HG02885 (cell line): ENCODE results near the gene CIDEB.
A peak's percentile ranks its signal among the peaks of the same experiment; 100 is the strongest.

Experiments used
- ATAC-seq: cut with Tn5 transposase; IDR thresholded peaks from one replicate; pipeline ENCODE4 v1.9.1; 2021; ENCODE audit warnings: mild to moderate bottlenecking; ENCODE audit not compliant: unreplicated experiment, poor library complexity

Gene CIDEB

DNA sequence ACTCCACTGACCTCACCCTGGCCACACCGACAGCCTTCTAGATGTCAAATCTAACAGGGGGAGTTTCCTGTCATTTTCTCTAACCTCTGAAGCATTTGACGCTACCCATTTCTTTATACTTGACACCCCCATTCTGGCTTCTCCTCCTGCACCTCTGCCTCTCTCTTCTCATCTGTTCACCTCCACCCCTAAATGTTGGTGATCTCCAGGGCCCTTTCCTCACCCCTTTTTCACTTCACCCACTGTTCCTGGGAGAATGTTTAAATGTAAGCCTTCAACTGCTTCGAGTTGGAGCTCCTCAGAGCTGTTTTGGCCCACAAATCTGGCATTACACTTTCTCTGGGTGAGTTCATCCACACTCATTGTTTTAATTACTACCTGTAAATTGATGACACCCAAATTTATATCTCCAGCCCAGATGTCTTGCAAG is 35.9 kb downstream of the CIDEB start:
- no peak for ATAC-seq

DNA sequence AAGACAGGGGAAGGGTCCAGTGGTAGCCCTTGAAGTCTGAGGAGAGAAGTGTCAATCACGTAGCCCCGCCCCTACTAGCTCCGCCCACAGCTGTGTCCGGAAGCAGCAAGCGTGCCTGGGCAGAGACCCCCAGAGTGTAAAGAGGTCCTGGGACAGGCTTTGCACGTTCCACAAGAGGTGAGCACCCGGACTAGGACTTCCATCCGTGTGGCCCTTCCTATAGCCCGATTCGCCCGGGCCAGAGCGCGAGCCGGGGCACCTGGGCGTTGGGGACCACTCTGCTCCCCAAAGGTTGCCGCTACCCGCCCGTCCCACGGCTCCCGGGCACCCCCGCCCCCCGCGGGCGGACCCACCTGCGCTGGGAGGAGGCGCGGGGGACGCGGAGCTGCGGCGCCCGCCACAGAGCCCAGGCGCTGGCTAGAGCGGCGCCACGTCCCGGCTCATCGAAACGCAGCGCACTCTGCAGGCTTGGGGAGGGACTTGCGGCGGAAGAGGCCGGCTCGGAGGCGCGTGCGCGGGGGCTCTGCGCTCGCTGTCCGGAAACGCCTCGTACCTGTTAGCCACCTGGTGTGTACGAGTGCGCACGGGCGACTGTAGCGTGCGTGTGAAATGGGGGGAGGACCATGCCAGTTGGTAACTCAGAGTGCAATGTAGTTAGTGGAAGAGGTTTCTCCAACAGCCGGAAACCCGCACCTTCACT is 36.5 kb downstream of the CIDEB start, which contains the start of gene RABGGTA:
TSS of gene RABGGTA (minus strand) at position 464 of the 700 bp plus-strand sequence. CDS start 482 bp downstream, outside the sequence.
- peak; percentile 90 for ATAC-seq

DNA sequence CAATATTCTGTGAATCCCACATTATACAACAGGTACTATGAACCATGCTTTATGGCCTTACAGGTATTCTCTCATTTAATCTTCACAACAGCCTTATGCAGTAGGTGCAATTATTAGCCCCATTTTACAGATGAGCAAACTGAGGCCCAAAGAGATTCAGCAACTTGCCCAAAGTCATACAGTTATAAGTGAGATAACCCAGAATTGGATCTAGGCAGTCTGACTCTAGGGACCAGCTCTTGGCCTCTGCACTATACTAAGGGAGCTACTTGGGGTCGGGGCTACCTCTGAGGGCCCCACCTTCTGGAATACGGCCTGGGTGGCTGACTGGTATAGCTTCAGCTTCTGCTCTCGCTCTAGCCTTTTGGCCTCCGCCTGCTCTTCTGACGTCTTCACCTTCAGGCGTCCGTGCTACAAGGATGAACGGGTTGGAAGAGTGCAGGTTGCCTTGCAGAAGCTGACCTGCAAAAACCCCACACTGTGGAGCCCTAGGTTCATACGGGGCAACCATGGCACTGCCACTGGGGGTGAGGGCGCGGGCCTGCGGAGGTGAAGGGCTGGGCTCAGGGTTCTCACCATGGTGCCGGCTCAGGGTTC is 37.1 kb downstream of the CIDEB start:
- ATAC-seq, result no peak

DNA sequence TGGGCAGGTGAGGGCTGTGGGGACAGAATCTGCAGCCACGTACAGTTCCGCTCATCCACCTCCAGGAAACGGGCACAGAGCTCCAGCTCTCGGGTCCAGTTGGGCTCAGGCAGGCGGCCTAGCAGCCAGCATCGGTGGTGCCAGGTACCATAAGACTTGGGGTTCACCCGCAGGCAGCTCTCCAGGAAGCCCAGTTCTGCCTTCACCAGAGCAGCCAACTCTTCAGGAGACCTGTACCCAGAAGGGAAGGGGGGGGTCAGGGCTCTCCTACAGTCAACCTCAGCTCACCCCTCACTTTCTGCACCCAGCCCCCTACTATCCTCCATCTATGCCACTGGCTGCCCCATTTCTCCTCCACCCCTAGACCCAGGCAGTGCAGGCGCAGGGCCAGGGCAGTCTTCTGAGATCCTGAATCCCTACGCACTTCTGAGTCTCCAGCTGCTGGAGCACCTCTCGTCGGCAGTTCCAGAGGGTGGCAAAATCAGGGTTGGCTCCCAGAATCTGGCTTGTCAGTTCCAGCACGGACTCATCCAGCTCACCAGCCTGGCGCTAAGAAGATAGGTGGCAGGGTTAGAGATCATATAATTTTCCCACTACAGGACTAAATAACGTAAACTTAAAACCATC is 37.8 kb downstream of the CIDEB start:
- ATAC-seq, result no peak

DNA sequence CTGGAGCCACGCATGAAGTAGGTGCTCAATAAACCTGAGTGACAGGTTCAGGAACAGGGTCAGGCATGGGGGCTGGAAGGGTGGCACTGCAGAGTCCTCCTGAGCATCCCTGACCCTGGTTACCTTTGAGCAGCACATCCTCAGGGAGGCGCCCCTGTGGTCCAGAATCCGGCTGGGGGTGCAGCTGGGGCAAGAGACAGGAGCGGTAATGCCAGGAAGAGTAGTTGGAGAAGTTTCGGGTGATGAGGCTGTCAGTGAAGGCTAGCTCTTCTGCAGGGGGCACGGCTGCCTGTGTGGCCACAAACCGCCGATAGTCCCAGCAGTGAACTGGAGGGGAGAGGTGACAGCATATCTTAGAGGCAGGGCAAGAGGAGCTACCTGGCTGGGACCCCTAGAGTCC is 38.4 kb downstream of the CIDEB start:
- no peak for ATAC-seq

DNA sequence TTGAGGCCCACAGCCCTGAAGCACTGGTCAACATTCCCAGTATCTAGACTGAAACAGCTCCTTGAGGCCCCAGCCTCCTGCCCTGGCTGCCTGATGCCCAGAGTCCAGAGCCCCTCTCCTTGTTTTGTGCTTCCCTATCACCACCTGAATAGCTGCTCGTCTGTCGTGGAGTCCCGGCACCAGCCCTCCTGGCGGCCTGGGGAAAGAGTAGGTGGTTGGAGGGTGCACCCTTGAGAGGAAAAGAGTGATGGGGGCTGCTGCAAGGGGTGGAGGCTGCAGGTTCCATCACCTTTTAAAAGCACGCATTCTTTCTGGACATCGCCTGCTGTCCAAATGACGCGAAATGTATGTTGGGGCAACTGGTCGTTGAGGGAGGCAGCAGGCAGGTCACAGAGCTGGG is 39.6 kb downstream of the CIDEB start:
- no peak for ATAC-seq

DNA sequence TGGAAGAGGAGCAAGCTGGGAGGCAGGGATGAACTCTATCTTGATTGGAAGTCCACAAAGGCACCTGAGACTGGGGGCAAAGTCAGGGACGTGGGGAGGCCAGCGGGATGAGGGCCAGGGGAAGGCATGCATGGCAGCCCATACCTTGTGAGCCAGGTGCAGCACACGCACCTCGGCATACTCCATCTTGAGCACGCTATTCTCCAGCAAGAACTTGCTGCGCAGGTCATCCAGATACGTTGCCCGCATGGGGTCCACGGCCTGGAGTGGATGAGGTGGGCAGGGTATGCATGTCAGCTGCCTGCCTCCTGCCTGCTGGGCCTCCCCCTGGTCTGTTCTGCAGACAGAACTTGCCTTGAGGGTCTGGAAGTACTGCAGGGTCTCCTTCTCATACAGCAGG is 40.3 kb downstream of the CIDEB start:
- no peak for ATAC-seq

DNA sequence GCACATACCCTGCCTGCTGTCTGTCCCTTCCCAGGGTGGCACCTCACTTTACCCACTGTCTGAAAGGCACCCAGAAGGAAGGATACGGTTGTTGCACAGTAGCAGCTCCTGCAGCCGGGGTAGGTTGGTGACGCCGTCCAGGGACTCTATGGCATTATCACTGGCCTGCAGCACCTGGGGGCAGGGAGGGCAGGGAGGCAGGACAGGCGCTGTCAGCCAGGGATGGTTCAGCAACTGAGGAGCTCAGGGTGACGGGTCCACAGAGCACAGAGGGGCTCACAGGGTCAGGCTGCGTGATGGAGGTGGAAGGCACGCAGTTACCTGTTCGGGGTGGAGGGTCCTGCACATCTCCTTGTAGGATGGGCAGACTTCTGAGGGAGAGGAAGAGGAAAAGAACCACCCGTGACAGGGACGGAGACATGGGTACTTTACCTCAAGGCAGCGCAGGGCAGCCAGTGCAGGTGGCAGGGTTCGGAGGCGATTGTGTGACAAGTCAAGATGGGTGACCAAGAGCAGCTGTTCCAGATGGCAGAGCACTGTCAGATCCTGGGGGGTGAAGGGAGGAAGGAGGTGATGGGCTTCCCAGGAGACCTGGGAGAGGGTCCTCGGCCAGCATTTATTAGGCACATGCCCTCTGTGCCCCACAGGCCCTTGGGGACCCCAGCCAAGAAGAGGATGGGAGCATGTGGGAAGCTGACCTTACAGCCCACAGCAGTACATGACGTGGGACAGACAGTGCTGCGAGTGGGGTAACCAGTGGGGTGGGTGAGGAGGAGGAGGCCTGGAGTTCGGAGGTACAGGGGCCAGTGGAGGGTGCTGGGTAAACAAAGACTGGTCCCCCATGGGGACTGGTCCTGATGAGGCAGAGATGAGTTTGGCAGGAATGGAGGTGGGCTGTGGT is 41.2 kb downstream of the CIDEB start:
- no peak for ATAC-seq

DNA sequence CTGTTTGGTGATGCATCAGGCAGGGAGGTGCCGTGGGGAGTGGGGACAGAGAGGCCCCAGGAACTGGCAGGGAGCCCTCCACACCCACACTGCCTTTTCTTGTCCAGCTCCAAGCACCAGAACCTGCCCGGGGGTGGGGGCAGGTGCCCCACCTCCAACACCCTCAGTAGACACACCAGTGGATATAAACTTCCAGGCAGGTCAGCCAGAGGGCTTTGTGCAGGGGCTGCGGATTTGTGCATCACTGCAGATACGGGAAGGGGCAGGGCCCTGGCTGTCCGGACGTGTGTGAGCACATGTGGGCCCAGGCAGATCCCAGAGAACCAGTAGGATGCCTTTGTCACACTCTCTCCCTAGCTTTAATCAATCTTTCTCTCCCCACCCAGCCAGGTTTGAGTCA is 43.5 kb downstream of the CIDEB start:
- no peak for ATAC-seq

DNA sequence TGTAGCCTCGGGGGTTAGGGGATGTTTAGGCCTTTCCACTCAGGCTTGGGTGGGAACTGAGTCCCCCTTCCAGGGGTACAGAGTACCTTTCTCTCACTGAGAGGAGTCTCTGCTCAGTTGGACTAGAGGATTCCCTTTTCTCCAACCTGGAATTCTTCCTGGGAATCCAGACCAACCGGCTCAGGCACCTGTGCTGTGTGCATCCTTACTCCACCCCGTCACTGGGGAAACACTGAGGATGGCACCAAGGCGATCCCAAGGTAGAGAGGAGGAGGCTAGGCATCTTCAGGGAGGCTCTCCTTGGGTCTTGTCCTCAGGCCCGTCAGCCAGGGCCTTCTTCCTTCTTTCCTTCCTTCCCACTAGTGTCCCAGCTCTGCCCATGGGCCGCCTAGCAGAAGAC is 43.9 kb downstream of the CIDEB start:
- ATAC-seq, result no peak

DNA sequence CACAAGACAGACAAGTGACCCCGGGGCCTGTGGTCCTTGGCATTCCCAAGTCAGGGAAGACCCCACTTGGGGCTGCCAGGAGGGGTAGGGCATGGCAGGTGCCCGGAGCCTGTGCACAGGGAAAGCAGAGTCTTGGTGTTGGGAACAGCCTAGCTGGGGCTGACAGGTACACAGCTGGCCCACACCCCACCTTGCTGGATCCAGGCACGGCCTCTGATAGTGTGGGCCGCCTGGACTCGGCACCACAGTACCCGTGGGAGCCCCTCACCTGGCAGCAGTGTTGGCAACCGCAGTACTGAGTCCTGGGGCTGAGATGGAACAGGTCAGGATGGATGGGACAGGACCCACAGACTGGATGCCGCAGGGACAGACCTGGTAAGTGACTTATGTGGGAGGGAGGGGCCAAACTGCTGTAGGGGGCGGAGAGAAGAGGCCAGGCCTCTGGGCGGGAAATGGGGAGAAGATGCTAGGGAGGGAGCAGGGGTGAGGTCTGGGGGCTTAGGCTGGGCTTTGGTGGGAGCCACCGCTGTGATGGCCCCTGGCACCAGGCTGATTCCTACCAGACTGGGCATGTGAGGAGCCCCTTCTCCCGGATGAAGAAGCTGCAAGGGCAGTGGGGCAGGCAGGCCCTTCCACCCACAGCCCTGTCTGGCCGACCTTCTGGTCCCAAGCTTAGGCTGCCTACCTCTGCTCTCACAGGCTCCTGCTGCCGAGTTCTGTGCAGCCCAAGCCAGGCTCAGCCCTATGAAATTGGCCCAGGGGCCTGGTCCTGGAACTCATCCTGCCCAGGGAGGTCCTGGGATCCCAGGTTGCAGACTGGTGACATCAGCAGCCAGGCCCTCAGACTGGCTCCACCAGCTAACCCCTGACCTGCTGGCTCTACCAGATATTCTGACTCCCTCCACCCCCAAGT is 44.7 kb downstream of the CIDEB start, which contains the start of gene TGM1:
TSS of gene TGM1 (minus strand) at position 357 of the 913 bp plus-strand sequence. CDS start 825 bp downstream, outside the sequence.
- ATAC-seq, result no peak

DNA sequence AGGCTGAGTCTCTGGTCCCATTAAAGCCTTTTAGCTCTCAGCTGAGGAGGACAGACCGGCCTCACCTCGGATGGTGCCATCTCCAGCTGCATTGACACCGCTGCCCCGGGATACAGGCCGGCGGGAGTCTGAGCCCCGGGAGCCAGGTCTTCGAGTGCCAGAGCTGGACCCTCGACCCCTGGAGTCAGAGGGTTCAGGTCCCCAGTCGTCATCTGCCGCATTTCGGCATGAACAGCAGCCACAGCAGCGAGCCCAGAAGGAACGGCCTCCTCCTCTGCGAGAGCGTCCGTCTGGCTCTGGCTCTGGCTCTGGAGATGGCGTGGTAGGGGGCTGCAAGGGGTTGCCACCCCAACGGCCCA is 45.8 kb downstream of the CIDEB start:
- ATAC-seq, result no peak

DNA sequence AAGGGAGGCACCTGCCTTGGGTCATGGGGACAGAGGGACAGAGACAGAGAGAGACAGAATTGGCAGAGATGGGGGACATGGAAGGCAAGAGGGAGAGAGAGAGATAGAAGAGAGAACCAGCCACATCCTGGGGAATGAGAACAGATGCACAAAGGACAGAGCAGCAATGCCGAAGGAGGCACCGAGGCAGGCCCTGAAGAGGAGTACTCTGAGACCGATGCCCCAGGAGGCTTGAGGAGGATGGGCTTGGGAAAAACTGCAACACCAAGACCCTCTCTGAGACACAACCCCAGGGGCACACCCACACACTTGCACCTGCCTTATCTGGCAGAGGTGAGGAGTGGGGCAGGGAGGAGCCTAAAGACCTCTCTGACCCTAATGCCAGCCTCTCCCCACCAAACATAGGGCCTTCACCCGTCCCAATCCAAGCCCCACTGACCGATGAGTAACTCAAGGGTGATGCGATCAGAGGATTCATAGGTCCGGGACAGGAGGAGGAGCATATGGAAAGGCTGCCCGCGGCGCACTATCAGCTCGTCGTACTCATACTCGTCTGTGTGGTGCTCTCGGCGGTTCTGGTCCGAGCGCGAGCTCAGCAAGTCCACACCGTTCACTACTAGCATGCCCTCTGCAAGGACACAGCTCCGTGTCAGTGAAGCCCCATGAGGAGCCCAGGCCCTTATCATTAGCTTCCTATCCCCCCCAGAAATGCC is 46.4 kb downstream of the CIDEB start:
- ATAC-seq, result no peak

DNA sequence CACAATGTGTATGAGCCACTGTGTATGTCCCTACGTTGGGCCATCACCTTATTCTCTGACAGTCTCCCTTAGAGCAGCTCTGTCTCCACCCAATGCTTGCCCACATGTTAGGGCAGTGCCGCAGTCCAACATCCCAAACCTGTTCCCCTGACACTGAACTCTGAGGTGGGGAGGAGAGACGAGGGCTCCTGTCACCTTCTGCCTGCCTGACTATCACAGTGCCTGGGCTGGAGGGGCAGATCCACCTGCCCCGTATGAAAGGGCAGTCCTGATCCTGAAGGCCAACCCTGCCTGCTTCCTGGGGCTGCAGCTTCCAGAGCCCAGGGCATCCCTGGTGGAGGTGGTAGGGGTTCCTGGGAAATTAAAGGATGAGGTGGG is 47.0 kb downstream of the CIDEB start:
- no peak for ATAC-seq

DNA sequence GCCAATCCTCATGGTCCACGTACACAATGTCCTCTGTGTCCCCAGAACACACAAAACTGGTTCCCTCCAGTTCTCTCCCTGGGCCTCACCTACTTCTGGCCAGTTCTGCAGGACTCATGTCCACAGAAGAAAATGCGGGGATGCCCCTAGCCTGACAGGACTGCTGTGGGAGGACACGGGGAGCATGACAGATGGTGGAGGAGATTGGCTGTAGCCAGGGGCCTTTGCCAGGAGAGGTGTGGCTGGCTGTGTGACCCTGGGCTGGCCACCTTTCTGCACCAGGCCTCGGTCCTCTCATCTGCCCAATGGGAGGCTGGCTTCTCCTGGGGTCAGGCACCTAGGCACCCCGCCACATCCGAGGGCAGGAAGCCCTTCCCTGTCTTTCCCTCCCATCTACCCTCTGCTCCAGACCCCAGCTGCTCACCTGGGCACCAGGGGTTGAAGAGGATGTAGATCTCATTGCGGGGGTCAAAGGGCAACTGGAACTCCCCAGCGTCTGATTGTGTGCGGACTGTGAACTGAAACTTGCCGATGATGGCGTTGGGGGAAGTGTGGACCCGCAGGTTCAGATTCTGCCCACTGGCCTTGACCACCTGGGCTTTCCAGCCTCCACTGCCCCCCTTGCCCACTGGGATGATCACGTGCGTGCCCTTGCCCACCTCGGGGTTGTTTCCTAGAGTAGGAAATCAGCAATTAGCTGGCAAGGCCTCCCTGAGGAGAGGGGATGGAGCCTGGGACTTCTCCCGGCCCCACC is 47.6 kb downstream of the CIDEB start:
- no peak for ATAC-seq

DNA sequence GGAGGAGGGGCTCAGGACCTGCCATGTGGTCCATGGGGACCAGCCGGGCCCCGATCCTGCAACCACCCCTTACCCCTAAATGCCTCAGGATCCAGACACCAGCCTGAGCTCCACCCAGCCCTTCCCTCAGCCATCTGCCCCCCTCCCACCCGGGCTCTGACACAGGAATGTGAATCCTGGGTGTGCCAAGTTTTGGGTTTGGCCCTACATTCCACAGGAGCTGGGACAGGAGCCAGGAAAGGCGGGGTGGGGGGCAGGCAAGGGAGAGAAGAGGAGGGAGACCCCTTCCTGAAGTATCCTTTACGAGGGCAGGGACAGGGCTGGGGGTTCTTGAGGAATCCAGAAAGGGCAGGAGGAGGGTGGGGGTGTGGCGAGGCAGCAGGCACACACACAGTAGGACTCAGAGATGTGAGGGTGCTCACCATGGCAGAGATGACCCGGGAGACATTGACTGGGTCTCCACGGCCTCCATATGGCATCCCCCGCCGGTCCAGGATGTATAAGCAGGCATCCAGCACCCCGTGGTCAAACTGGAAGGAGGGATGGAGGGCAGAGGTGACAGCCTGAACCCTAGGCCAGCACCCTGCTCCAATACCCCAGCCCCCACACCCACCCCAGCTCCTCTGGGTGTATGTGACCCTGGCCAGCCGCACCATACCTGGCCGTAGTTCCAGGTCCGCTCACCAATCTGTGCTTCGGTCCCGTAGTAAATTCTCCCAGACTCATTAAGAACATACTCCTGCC is 48.3 kb downstream of the CIDEB start:
- ATAC-seq, result no peak

DNA sequence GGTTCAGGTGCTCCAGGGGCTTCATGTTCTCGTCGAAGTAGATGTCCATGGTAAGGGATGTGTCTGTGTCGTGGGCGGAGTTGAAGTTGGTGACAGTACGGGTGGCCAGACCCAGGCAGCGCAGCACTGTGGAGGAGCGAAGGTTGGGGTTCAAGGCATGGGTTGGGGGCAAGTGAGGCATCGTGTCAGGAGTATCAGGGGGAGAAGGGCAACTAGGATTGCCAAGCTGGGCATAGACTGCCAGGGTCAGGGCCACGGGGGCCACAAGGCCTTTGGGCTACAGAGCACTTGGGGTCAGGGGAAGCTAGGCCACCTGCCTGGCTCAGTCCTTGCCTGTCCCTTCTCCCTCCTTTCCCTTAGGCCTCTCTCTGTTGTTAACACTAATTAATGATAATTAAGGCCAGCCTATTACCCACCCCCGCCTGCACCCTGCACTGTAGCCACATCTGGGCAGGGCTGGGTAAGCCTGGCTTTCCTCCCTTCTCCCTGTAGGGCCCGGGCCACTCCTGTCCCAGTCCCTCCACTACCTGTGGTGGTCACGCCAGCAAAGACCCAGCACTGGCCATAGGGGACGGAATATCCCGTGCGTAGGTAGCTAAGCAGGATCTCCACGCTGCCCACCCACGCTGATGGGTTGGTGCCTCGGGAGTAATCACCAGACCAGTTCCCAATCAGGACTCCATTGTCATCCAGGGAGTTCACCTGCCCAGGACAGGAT is 49.1 kb downstream of the CIDEB start:
- no peak for ATAC-seq
